PC-9 (cell line): ENCODE results near the gene ATP11C. TPM values are rescaled to one million over a fixed set of nuclear protein-coding genes. Genes with fewer than 3 reads are reported as not detected.
"Not testable (repeated sequence)": the region's sequence is repeated elsewhere in the genome, so short reads cannot be mapped to it uniquely, and the experiment has no call there.

Experiments used
- BruUV-seq: library from RNA; stranded (reverse); fragments of 400-500 nt; replicated peaks from 2 replicates; lab custom pipeline; 2021; lab: Mats Ljungman, UMichigan
- CTCF ChIA-PET: fragments of 300-600 bp; sonication (Branson Sonifier 250); formaldehyde crosslinking; loops from one replicate; lab custom pipeline; 2022; ENCODE audit warnings: antibody characterized with exemption; lab: Charles Lee
- POLR2A ChIA-PET: fragments of 300-600 bp; sonication (Branson Sonifier 250); formaldehyde crosslinking; loops from one replicate; lab custom pipeline; 2022; ENCODE audit warnings: antibody characterized with exemption; ENCODE audit not compliant: unreplicated experiment; lab: Charles Lee
- DNase-seq, 2 experiments: peaks; one replicate each; pipeline versions ENCODE4 v3.0.0 to v3.0.0-alpha.2; 2015 to 2022; ENCODE audit warnings: mixed read lengths in 1 of 2
- H2AFZ ChIP-seq: fragments of 200-600 bp; sonication (generic); 2 replicates; pipeline ENCODE4 v1.8.1; 2017; ENCODE audit warnings: antibody characterized with exemption
- H3F3A ChIP-seq: fragments of 200-600 bp; sonication (generic); 2 replicates; pipeline ENCODE4 v1.8.1; 2017; ENCODE audit warnings: antibody characterized with exemption, mild to moderate bottlenecking, low read depth; ENCODE audit not compliant: insufficient read depth
- H3K27ac ChIP-seq: fragments of 200-600 bp; sonication (generic); 2 replicates; pipeline ENCODE4 v1.6.1; 2016; ENCODE audit warnings: mixed run types
- H3K27me3 ChIP-seq: fragments of 200-600 bp; sonication (generic); 2 replicates; pipeline ENCODE4 v1.6.1; 2016; ENCODE audit warnings: low read depth, mixed run types; ENCODE audit not compliant: insufficient read depth
- H3K36me3 ChIP-seq: fragments of 200-600 bp; sonication (generic); 2 replicates; pipeline ENCODE4 v1.6.1; 2016; ENCODE audit warnings: low read depth, mixed run types
- H3K4me1 ChIP-seq: fragments of 200-600 bp; sonication (generic); replicated peaks from 2 replicates; pipeline ENCODE4 v1.6.1; 2016; ENCODE audit warnings: mixed run types; ENCODE audit not compliant: insufficient read depth
- H3K4me2 ChIP-seq: fragments of 200-600 bp; sonication (generic); 2 replicates; pipeline ENCODE4 v1.6.1; 2017; ENCODE audit warnings: mixed run types
- H3K4me3 ChIP-seq: fragments of 200-600 bp; sonication (generic); 2 replicates; pipeline ENCODE4 v1.6.1; 2016; ENCODE audit warnings: mixed run types
- H3K79me2 ChIP-seq: fragments of 200-600 bp; sonication (generic); 2 replicates; pipeline ENCODE4 v1.6.1; 2017; ENCODE audit warnings: low read depth, mixed run types
- H3K9me2 ChIP-seq: fragments of 200-600 bp; sonication (generic); 2 replicates; pipeline ENCODE4 v1.8.1; 2017; ENCODE audit warnings: mild to moderate bottlenecking; ENCODE audit not compliant: insufficient read depth
- H3K9me3 ChIP-seq: fragments of 200-600 bp; sonication (generic); 2 replicates; pipeline ENCODE4 v1.8.1; 2016; ENCODE audit warnings: low read depth; ENCODE audit not compliant: insufficient read depth
- H4K20me1 ChIP-seq: fragments of 200-600 bp; sonication (generic); 2 replicates; pipeline ENCODE4 v1.8.1; 2017; ENCODE audit not compliant: insufficient read depth
- EZH2 ChIP-seq: fragments of 200-600 bp; sonication (generic); IDR thresholded peaks from 2 replicates; pipeline ENCODE4 v1.8.0; 2017; ENCODE audit warnings: antibody characterized with exemption, low read depth
- intact Hi-C: fragments of 100-400 bp; cut with micrococcal nuclease; formaldehyde crosslinking; loops from one replicate; pipeline ENCODE4 v1.10.0; 2022; ENCODE audit not compliant: unreplicated experiment
- total RNA-seq: library from RNA; stranded (reverse); gene quantifications from 2 replicates; pipeline ENCODE4 v1.2.3, GENCODE V29; 2021
- TF ChIP-seq, protein P1 (sequence below): fragments of 200-600 bp; sonication (generic); conservative IDR thresholded peaks from 2 replicates; pipeline ENCODE4 v1.6.1; 2017; ENCODE audit warnings: mixed run types, antibody characterized with exemption, mild to moderate bottlenecking, moderate library complexity

The ATP11C gene
- total RNA-seq, 1 experiment from 2014 or later, result 13.0 TPM

GRCh38 chrX:139924069-139924695, 8.7 kb downstream of the ATP11C start:
- Histone ChIP-seq H3K27me3 (no peaks in the 10 kb centered on the region), H3K4me2 (no peak overlapping the region), H3K36me3 (no peaks in the 10 kb centered on the region), H3K4me1 (no peaks in the 10 kb centered on the region), H3F3A (no peaks in the 10 kb centered on the region), H3K4me3 (no peak overlapping the region), H4K20me1 (no peaks in the 10 kb centered on the region), H3K79me2 (no peaks in the 10 kb centered on the region), H3K27ac (no peak overlapping the region), H2AFZ (no peak overlapping the region), H3K9me3 (no peaks in the 10 kb centered on the region), H3K9me2 (no peaks in the 10 kb centered on the region)
- POLR2A ChIA-PET, result no interaction called here
- CTCF ChIA-PET, result no interaction called here
- TF ChIP-seq, protein P1, sequence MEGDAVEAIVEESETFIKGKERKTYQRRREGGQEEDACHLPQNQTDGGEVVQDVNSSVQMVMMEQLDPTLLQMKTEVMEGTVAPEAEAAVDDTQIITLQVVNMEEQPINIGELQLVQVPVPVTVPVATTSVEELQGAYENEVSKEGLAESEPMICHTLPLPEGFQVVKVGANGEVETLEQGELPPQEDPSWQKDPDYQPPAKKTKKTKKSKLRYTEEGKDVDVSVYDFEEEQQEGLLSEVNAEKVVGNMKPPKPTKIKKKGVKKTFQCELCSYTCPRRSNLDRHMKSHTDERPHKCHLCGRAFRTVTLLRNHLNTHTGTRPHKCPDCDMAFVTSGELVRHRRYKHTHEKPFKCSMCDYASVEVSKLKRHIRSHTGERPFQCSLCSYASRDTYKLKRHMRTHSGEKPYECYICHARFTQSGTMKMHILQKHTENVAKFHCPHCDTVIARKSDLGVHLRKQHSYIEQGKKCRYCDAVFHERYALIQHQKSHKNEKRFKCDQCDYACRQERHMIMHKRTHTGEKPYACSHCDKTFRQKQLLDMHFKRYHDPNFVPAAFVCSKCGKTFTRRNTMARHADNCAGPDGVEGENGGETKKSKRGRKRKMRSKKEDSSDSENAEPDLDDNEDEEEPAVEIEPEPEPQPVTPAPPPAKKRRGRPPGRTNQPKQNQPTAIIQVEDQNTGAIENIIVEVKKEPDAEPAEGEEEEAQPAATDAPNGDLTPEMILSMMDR, result no peak
- TF ChIP-seq EZH2, result no peak
- no TSS peak for BruUV-seq
- DNase-seq, result no peak
- intact Hi-C loops, result no loop called here

DNA sequence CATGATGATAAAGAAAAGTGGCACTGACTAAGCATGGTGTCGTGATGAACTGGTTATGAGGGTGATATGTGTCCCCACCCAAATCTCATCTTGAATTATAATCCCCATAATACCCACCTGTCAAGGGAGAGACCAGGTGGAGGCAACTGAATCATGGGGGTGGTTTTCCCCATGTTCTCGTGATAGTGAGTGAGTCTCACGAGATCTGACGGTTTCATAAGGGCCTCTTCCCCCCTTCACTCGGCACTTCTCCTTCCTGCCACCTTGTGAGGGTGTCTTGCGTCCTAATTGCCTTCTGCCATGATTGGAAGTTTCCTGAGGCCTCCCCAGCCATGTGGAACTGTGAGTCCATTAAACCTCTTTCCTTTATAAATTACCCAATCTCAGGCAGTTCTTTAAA, 11.7 kb downstream of the ATP11C start:
- H3F3A ChIP-seq, H3K27ac ChIP-seq, H3K79me2 ChIP-seq, H3K4me1 ChIP-seq, H3K36me3 ChIP-seq, POLR2A ChIA-PET, H3K9me2 ChIP-seq, BruUV-seq, H3K4me3 ChIP-seq, H3K4me2 ChIP-seq, intact Hi-C loops, H4K20me1 ChIP-seq, H2AFZ ChIP-seq, CTCF ChIA-PET, H3K9me3 ChIP-seq, DNase-seq, H3K27me3 ChIP-seq: not testable (repeated sequence)

GRCh38 chrX:139920316-139920715, 12.5 kb downstream of the ATP11C start:
- no peak overlapping the region for H3K4me2 ChIP-seq
- no TSS peak for BruUV-seq
- H3K9me3 ChIP-seq, result no peaks in the 10 kb centered on the region
- H3K4me3 ChIP-seq, result no peak overlapping the region
- intact Hi-C loops, result no loop called here
- no peak for DNase-seq
- H3K9me2 ChIP-seq, result no peaks in the 10 kb centered on the region
- no peaks in the 10 kb centered on the region for H4K20me1 ChIP-seq
- no peaks in the 10 kb centered on the region for H3K79me2 ChIP-seq
- no peak overlapping the region for H3K27ac ChIP-seq
- H3K4me1 ChIP-seq, result no peaks in the 10 kb centered on the region
- H3K27me3 ChIP-seq, result no peaks in the 10 kb centered on the region
- no peak for TF ChIP-seq EZH2
- TF ChIP-seq, protein P1, result no peak
- no peaks in the 10 kb centered on the region for H3K36me3 ChIP-seq
- no peak overlapping the region for H2AFZ ChIP-seq
- no peaks in the 10 kb centered on the region for H3F3A ChIP-seq
- POLR2A ChIA-PET, result no interaction called here
- CTCF ChIA-PET, result no interaction called here

DNA sequence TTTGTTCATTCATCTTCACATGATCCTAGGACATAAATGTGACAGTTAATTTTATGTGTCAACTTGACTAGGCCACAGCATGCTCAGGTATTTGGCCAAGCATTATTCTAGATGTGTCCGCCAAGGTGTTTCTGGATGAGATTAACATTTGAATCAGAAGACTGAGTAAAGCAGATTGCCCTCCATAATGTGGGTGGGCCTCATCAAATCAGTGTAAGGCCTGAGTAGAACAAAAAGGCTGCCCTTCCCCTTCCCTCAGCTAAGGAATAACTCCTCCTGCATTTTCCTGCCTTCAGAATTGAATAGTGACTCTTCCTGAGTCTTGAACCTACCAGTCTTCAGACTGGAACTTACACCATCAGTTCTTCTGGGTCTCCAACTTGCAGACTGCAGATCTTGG, 18.4 kb downstream of the ATP11C start:
- intact Hi-C loops, result no loop called here
- Histone ChIP-seq H3K27ac (no peak overlapping the region), H4K20me1 (no peaks in the 10 kb centered on the region), H3F3A (no peaks in the 10 kb centered on the region), H2AFZ (no peak overlapping the region), H3K79me2 (no peaks in the 10 kb centered on the region), H3K4me1 (no peaks in the 10 kb centered on the region), H3K9me3 (no peaks in the 10 kb centered on the region), H3K4me3 (no peak overlapping the region), H3K9me2 (no peaks in the 10 kb centered on the region), H3K27me3 (no peaks in the 10 kb centered on the region), H3K4me2 (no peak overlapping the region), H3K36me3 (no peaks in the 10 kb centered on the region)
- TF ChIP-seq, protein P1, result no peak
- BruUV-seq, result no TSS peak
- ChIA-PET POLR2A (no interaction called here), CTCF (no interaction called here)
- DNase-seq, result no peak
